Measurements from ENCODE around the gene TTN. TPM values are rescaled to one million over a fixed set of nuclear protein-coding genes. Genes with fewer than 3 reads are reported as not detected.

Gene TTN
- total RNA-seq, 6 donors from 2014 or later, result 13.8 to 895 (median 119) TPM

- H3K4me1 ChIP-seq, result no peaks in the 10 kb centered on the region
- 84 to 94% methylated on average over 1 of the region's 1 CpG for WGBS, 2 donors
- no peak for DNase-seq
- H3K36me3 ChIP-seq, result no peaks in the 10 kb centered on the region
- H3K27ac ChIP-seq, result no peak overlapping the region
- no peak for ATAC-seq (ENCODE audit: low FRiP score in 2 of 2)
- TF ChIP-seq CTCF (IDR thresholded peaks at IDR 0.05), result no peak
- TF ChIP-seq EP300 (IDR thresholded peaks at IDR 0.05), result no peak
- TF ChIP-seq POLR2AphosphoS5 (IDR thresholded peaks at IDR 0.05), result no peak
- no peak for TF ChIP-seq POLR2A (IDR thresholded peaks at IDR 0.05)
- H3K4me3 ChIP-seq, result no peak overlapping the region
- no peaks in the 10 kb centered on the region for H3K9me3 ChIP-seq
- H3K27me3 ChIP-seq, result no peaks in the 10 kb centered on the region
Measured at GRCh38 chr2:178806543-178806942, 680 bp downstream of the TTN start.

GRCh38 chr2:178805457-178805856, 1.8 kb downstream of the TTN start:
- Histone ChIP-seq H3K27ac (no peak overlapping the region), H3K27me3 (no peaks in the 10 kb centered on the region), H3K4me3 (no peak overlapping the region), H3K9me3 (no peaks in the 10 kb centered on the region), H3K4me1 (no peaks in the 10 kb centered on the region), H3K36me3 (no peaks in the 10 kb centered on the region)
- no peak for ATAC-seq (ENCODE audit: low FRiP score in 2 of 2)
- no peak for DNase-seq
- TF ChIP-seq EP300 (IDR thresholded peaks at IDR 0.05) (no peak), CTCF (IDR thresholded peaks at IDR 0.05) (no peak), POLR2A (IDR thresholded peaks at IDR 0.05) (no peak), POLR2AphosphoS5 (IDR thresholded peaks at IDR 0.05) (no peak)
- 80 to 86% methylated on average over 2 of the region's 2 CpGs for WGBS, 2 donors

- H3K36me3 ChIP-seq, result peaks cover 0 to 4% (median 0%) of the 10 kb centered on the region in 4 donors
- DNase-seq (no peak), ATAC-seq (ENCODE audit: low FRiP score in 2 of 2) (no peak)
- H3K27ac ChIP-seq, result no peak overlapping the region
- H3K4me3 ChIP-seq, result no peak overlapping the region
- H3K4me1 ChIP-seq, result no peaks in the 10 kb centered on the region
- no peaks in the 10 kb centered on the region for H3K9me3 ChIP-seq
- no peak for TF ChIP-seq EP300 (IDR thresholded peaks at IDR 0.05)
- no peak for TF ChIP-seq POLR2A (IDR thresholded peaks at IDR 0.05)
- TF ChIP-seq CTCF (IDR thresholded peaks at IDR 0.05), result peak; percentile 31 to 58 (median 48)
- H3K27me3 ChIP-seq, result no peaks in the 10 kb centered on the region
- WGBS, 2 donors, result 58 to 87% methylated on average over 3 of the region's 3 CpGs
Measured at GRCh38 chr2:178804791-178805190, 2.4 kb downstream of the TTN start.

- no peaks in the 10 kb centered on the region for H3K27me3 ChIP-seq
- no peaks in the 10 kb centered on the region for H3K9me3 ChIP-seq
- H3K4me1 ChIP-seq, result no peaks in the 10 kb centered on the region
- ATAC-seq (ENCODE audit: low FRiP score in 2 of 2) (no peak), DNase-seq (no peak)
- 86 to 93% methylated on average over 7 of the region's 7 CpGs for WGBS, 2 donors
- no peak overlapping the region for H3K4me3 ChIP-seq
- TF ChIP-seq POLR2AphosphoS5 (IDR thresholded peaks at IDR 0.05), result no peak
- no peak for TF ChIP-seq CTCF (IDR thresholded peaks at IDR 0.05)
- TF ChIP-seq POLR2A (IDR thresholded peaks at IDR 0.05), result no peak
- no peak for TF ChIP-seq EP300 (IDR thresholded peaks at IDR 0.05)
- peaks cover 0 to 7% (median 2%) of the 10 kb centered on the region in 4 donors for H3K36me3 ChIP-seq
- no peak overlapping the region for H3K27ac ChIP-seq
Measured at GRCh38 chr2:178800510-178800909, 6.7 kb downstream of the TTN start.

GRCh38 chr2:178799305-178799704, 7.9 kb downstream of the TTN start:
- H3K27ac ChIP-seq, result no peak overlapping the region
- TF ChIP-seq POLR2AphosphoS5 (IDR thresholded peaks at IDR 0.05), result no peak
- no peak for TF ChIP-seq EP300 (IDR thresholded peaks at IDR 0.05)
- TF ChIP-seq POLR2A (IDR thresholded peaks at IDR 0.05), result no peak
- no peak for TF ChIP-seq CTCF (IDR thresholded peaks at IDR 0.05)
- DNase-seq, result peak in 1 of 2 donors; percentile 23
- no peak for ATAC-seq (ENCODE audit: low FRiP score in 2 of 2)
- no peaks in the 10 kb centered on the region for H3K4me1 ChIP-seq
- H3K9me3 ChIP-seq, result no peaks in the 10 kb centered on the region
- 96% methylated on average over 19 of the region's 19 CpGs for WGBS, 2 donors
- H3K36me3 ChIP-seq, result peaks cover 0 to 7% (median 3%) of the 10 kb centered on the region in 4 donors
- H3K27me3 ChIP-seq, result no peaks in the 10 kb centered on the region
- H3K4me3 ChIP-seq, result no peak overlapping the region

Measured in upper lobe of left lung (tissue), 6 donors.